Breast epithelium (tissue), 3 donors: Measurements from ENCODE around the gene ZDHHC6.

Source experiments
- POLR2A ChIP-seq: fragments of 450-650 bp; IDR thresholded peaks from one replicate; pipeline ENCODE4 v1.6.1; 2016; ENCODE audit warnings: antibody characterized with exemption, mild to moderate bottlenecking, moderate library complexity
- POLR2AphosphoS5 ChIP-seq, 3 donors: sonication (generic); formaldehyde crosslinking; IDR thresholded peaks; one replicate each; pipeline ENCODE4 v1.6.1; 2017; ENCODE audit warnings: antibody characterized with exemption in 3 of 3
- TF ChIP-seq, protein P1 (sequence below), 3 donors: fragments of 450-650 bp; IDR thresholded peaks; one replicate each; pipeline ENCODE4 v1.5.1; 2016 to 2017; ENCODE audit warnings: antibody characterized with exemption in 3 of 3, mild to moderate bottlenecking in 3 of 3, moderate library complexity in 3 of 3

DNA sequence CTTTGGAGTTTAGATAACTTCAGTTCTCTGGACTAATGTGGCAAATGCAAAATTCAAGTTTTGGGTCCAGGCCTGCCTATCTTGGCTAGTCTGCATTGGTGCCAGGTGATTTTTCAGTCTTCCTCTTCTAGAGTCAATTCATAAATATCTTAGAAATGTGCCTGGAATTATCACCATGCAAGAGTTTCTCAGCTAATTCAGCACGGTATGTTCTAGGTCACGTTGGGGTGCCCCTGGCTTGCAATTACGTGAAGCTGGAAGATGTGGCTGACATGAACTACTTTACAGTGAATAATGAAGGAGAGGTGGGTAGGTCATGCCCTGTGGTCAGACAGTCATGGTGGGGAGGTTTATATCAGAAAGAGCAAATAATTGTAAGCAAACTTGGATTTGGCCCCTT, 25.0 kb downstream of the ZDHHC6 start:
- TF ChIP-seq, protein P1, sequence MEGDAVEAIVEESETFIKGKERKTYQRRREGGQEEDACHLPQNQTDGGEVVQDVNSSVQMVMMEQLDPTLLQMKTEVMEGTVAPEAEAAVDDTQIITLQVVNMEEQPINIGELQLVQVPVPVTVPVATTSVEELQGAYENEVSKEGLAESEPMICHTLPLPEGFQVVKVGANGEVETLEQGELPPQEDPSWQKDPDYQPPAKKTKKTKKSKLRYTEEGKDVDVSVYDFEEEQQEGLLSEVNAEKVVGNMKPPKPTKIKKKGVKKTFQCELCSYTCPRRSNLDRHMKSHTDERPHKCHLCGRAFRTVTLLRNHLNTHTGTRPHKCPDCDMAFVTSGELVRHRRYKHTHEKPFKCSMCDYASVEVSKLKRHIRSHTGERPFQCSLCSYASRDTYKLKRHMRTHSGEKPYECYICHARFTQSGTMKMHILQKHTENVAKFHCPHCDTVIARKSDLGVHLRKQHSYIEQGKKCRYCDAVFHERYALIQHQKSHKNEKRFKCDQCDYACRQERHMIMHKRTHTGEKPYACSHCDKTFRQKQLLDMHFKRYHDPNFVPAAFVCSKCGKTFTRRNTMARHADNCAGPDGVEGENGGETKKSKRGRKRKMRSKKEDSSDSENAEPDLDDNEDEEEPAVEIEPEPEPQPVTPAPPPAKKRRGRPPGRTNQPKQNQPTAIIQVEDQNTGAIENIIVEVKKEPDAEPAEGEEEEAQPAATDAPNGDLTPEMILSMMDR (IDR thresholded peaks at IDR 0.05), result no peak
- no peak for TF ChIP-seq POLR2AphosphoS5 (IDR thresholded peaks at IDR 0.05)
- TF ChIP-seq POLR2A, result no peak
